HG02588 (cell line): Measurements from ENCODE around the gene MED29.

Experiments used
- ATAC-seq: cut with Tn5 transposase; IDR thresholded peaks from one replicate; pipeline ENCODE4 v1.9.1; 2021; ENCODE audit warnings: mild to moderate bottlenecking, moderate library complexity; ENCODE audit not compliant: unreplicated experiment

The MED29 gene, protein sequence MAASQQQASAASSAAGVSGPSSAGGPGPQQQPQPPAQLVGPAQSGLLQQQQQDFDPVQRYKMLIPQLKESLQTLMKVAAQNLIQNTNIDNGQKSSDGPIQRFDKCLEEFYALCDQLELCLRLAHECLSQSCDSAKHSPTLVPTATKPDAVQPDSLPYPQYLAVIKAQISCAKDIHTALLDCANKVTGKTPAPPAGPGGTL

DNA sequence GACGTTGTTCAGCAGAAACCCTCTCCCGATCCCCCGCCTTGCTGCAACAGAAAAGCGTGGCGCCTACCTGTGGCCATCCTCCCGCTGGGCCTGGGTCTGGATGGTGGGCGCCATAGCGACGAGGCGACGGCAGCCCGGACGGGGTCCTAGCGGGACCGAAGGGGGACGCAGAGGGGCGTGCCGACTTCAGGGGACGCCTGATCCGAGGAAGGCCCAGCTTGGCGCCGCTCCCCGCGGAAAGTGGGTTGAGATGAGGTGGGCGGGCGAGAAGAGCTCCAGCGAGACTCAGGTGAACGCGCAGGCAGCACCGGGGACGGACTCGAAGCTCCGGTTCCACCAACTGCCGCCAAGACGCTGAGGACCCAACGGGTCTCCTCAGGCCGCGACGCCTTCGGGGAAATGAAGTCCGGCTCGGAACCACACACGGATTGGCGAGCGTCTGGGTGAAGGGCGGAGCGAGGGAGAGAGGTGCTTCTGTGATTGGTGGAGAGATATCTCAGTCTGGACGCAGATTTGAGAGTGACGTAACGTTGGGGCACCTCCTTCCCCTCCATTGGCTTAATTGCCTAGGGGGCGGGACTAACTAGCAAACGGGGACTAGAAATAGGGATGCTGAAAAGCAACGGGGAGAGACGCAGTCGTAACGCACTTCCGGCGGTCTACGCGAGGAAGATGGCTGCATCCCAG is at the start of gene MED29, which contains the start of gene PAF1:
Gene MED29 (plus strand): TSS at position 628 of the 687 bp plus-strand sequence. CDS start 45 bp downstream, at position 673.
Gene PAF1 (minus strand): TSS at position 356 of the 687 bp plus-strand sequence. CDS start 242 bp downstream, at position 114.
- peak; percentile 84 for ATAC-seq

DNA sequence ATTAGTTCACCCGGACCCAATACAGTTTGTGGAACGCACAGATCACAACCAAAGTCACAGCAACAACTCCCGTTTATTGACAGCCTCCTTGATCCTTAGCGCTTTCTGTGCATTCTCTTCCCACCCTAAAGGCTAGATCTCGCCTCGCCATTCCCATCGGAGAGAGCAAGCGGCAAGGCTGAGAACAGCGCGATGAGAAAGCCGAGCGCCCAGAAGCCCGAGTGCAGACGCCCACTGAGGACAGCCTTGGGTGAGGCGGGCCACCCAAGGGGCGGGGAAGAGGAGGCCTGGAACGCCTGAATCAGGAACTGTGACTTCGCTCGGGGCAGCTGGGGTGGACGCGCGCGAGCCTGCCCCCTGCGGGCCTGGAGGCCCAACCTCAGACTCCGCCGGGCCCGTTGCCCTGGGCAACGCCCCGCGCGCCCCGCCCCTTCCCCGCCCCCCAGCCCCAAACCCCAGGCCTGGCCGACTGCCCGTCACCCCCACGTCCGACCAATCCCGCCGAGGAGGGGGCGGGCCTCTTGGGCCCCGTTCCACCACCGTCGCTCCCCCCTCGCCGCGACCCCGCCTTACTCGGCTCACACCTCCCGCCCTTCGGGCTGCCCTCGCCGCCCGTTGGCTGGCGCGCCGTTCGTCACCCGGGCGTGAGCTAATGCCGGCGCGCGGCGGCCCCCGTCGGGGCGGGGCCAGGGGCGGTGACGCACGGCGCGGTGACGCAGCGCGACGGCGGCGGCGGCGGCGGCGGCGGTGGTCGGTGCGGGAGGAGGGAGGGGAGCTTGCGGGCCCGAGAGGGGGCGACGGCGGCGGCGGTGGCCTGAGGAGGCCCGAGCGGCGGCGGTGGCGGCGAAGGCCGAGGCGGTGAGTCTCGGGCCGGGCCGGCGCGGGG is 49.2 kb upstream of the MED29 start, which contains the start of gene SAMD4B:
Gene SAMD4B (plus strand): TSS at position 703 of the 886 bp plus-strand sequence. CDS start 14,473 bp downstream, outside the sequence.
- peak; percentile 82 for ATAC-seq

GRCh38 chr19:39342647-39343305 is 48.4 kb upstream of the MED29 start:
- no peak for ATAC-seq

DNA sequence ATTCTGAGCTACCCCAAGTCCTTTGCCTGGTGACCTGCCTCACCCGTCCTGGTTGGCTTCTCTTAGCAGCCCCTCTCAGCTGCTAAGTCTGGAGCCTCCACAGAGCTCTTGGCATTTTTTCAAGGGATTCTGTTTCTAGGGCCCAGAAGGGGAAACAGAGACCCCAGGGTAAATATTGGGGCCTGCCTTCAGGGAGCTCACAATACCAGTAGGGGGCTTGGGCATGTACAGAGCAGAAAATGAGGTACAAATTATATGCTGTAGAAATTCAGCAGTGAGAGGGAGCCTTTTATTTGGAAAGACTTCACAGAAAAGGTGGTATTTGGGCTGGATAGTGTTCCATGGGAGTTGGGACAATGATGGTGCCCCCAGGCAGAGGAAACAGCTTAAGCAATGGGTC is 45.2 kb upstream of the MED29 start:
- ATAC-seq, result no peak

DNA sequence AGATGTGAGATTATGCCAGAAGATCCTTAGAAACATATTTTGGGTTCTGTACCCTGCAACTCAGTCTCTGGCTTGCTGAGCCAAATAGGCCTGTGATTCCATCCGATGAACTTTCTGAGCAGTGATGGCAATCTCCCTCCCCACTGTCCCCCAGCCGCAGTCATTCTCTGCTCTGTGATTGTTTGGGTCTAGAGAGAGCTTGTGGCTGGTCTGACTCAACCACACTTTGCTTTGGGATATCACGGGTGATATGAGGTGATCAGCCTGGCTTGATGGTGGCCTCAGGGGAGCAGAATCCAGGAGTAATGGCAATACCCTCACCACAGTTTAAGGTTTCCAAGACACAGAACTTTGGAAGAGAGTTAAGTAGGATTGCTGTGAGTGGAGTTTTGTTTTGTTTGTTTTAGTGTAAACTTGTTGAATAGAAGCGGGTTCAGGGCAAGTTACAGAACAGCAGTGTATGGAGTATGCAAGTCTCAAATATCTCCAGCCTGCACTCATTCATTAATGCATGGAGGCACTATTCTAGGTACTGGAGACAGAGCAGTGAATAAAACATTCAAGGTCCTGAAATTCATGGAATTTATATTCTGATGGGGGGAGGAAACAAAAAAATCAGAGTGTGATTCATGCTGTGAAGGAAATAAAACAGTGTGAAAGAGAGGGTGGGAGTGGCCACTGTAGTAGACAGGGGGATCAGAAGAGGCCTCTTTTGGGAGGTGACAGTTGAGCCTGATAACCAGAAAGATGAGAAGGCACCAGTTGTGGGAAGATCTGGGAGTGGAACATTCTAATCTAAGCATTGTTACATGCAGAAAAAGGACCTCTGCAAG is 43.6 kb upstream of the MED29 start:
- ATAC-seq, result no peak

- no peak for ATAC-seq
Measured at GRCh38 chr19:39349326-39349725, 41.9 kb upstream of the MED29 start.

GRCh38 chr19:39350156-39350555 is 41.0 kb upstream of the MED29 start:
- ATAC-seq, result no peak

- ATAC-seq, result no peak
Measured at GRCh38 chr19:39351537-39352064, 39.6 kb upstream of the MED29 start.

DNA sequence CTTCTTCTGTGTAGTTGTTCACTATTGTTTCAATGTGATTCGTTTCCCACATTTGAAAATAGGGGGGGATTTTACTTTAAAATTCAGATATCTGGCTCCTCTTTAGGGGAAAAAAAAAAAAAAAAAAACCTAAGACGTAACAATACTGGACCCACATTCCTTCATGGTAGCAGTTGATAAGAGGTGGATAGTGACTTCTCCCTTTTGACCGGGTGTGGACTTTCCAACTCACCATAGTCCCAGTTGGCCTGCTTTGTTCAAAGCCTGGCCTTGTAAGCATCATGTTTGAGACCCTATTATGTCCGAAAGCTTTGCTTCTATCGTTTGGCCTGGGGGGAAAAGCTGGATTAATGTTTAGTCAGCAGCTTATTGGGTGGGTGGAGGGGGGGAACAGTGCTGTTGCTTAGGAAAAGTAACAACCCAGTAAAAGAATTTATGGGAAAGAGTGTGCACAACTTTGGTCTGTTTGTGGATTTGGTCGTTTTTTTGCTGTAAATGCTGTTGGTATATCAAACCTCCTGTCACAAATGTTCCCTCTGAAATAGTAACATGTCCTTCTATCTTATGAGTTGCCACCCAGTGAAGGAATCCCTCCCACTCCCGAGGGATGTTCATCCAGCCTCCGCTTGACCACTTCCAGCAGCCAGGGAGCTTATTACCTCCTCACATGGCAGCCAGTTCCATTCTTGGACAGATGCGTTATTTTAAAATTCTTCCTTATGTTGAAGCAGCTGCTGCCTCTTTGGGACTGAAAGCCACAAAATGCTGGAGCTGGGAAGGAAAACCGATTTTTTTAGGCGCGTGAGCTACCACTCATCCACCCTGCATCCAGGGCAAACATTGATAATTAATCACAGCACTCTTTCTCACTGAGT is 38.6 kb upstream of the MED29 start:
- no peak for ATAC-seq

GRCh38 chr19:39355253-39355652 is 35.9 kb upstream of the MED29 start:
- ATAC-seq, result no peak

GRCh38 chr19:39356073-39356472 is 35.1 kb upstream of the MED29 start:
- ATAC-seq, result no peak

DNA sequence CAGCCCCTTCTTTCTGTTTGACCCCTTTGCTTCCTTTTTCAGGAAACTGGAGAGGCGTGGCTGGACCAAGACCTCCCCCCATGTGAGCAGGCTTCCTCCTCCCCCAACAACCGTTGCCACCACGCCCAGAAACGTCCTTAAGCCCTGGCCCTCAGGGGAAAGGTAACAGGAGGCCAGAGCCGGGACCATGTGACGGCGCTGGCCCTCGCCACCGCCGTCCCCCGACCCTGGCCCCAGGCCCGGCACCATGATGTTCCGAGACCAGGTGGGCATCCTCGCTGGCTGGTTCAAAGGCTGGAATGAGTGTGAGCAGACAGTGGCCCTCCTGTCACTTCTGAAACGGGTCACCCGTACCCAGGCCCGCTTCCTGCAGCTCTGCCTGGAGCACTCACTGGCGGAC is 34.5 kb upstream of the MED29 start:
- ATAC-seq, result no peak

DNA sequence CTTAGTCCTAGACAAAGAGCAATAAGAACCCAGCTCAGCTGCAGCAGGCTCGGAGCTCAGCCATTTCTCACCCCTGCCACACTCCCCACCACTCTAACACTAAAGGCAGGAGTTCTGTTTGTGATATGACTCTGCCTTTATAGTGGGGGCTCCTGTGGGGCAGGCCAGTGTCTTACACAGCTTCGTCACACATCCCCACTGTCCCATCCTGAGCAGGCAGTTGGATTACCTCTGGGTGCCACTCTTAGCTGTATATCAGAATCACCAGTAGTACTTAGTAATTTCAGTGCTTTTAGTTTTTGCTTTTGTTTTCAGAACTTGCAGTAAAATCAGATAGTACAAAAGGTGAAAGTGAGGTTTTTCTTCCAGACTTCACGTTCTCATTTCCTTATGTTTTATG is 32.2 kb upstream of the MED29 start:
- no peak for ATAC-seq

GRCh38 chr19:39360599-39360998 is 30.6 kb upstream of the MED29 start:
- ATAC-seq, result no peak

DNA sequence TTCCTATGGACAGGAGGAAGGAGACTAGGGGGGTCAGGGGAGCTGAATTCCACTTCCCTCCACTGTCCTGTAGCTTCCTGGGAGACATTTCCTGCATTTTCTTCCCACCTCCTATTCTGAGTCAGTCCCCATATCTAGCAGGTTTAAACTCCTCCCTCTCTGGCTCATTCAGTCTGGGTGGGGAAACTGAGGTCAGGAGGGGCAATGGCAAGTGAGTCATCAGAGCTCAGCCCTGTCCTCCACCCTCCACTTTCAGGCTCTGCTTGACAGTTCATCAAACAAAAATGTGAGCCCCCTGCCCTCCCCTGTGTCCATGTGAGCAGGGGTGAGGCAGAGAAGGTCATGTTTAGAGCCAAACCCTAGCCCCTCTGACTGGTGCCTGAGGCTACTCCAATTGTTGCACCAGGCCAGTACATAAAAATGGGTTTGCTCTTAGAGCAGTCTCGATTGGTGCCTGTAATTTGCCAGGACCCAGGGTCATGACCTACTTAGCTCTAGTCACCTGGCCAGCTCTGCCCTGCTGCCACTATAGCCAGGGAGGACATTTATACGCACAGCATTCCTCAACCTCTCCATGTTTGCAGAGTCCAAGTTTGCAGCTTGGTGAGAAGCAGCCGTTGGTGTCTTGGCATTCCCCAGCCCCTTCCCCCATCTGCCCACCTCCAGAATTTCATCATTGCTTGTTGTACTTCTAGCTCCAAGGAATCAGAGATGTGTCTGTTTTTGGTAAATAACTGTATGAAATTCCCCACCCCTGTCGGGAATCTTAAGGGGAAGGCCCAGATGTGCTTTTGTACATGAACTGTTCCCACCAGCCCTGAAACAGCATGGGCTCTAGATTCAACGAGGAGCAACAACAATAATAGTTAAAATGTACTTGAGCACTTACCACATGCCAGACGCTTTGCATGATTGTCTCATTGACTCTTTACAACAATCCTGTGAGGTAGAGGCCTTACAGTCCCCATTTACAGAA is 28.2 kb upstream of the MED29 start:
- no peak for ATAC-seq

DNA sequence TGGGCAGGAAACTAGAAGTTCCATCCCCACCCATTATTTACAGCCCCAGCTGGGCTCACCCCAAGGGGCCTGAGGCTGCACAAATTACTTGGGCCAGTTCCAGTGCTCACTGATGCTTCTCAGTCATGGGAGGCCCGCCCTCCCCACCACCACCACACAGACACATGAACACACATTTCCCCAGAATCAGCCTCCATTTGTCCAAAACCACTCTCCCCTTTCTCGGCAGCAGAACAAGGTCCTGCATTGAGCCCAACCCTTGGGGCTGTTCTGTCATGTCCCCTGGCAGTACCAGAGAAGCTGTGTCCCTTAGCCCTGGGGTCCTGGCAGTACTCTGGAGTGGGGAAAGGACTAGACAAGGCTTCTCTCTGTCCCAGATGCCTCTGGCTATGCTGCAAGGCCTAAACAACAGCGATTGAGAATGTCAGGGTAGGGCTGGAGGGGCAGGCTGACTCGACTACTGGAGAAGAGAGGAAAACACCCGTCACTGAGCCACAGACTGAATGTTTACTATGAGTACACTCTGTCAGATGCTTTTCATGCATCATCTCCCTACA is 27.2 kb upstream of the MED29 start:
- ATAC-seq, result no peak

DNA sequence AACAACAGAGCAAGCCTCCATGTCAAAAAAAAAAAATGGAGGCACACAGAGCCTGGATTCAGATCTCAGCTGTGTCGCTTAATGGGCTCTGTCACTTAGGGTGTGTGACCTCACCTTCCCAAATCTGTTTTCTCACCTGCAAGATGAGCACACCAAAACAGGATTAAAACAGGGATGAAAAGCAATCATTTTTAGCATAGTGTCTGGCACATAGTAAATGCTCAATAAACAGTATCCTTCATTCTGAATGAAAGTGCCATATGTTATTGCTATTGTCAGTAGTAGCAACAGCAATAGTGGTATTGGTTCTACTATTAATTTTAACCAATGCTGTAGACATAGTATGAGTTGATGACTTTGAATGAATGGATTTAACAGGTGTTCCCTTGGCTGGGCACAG is 25.6 kb upstream of the MED29 start:
- ATAC-seq, result no peak
